Left ventricle myocardium superior (tissue), 1 donor: ENCODE data around the gene HLA-DQA2. TPM values are rescaled to one million over a fixed set of nuclear protein-coding genes. Genes with fewer than 3 reads are reported as not detected.
A peak's percentile ranks its signal among the peaks of the same experiment; 100 is the strongest.
"Not testable (repeated sequence)": the region's sequence is repeated elsewhere in the genome, so short reads cannot be mapped to it uniquely, and the experiment has no call there.

Source experiments
- ATAC-seq: fragments of 200-7000 bp; cut with Tn5 transposase; one replicate; pipeline ENCODE4 v1.9.1; 2020; ENCODE audit warnings: mild to moderate bottlenecking, moderate library complexity
- DNase-seq: peaks from one replicate; pipeline ENCODE4 v3.0.0-alpha.2; 2020
- intact Hi-C: fragments of 100-400 bp; cut with micrococcal nuclease; formaldehyde crosslinking; loops from one replicate; pipeline ENCODE4 v1.11.0; 2022
- long read RNA-seq: library from polyadenylated mRNA; unstranded; transcript quantifications from one replicate; pipeline ENCODE4 v2.0.0, GENCODE V29; 2021
- total RNA-seq: library from RNA; stranded (reverse); fragmentation: NEBNext Ultra II Directional; extraction: Animal tissue kit (Norgen Biotek cat#: 25700); gene quantifications from one replicate; pipeline ENCODE4 v1.2.1, GENCODE V29; 2021
- donor health status: DM: no; HTN: yes; CAD: no; lungs with severe emphysema.

Gene HLA-DQA2
- total RNA-seq: 2.7 TPM
- long read RNA-seq: 0 reads

- no peak for ATAC-seq
- intact Hi-C loops: no loop called here
- no peak for DNase-seq
These were observed at the start of gene HLA-DQA2 for GRCh38 chr6:32741031-32741960. Gene HLA-DQA2 (plus strand): TSS chr6:32741391. CDS start chr6:32741444, 53 bp downstream.

DNA sequence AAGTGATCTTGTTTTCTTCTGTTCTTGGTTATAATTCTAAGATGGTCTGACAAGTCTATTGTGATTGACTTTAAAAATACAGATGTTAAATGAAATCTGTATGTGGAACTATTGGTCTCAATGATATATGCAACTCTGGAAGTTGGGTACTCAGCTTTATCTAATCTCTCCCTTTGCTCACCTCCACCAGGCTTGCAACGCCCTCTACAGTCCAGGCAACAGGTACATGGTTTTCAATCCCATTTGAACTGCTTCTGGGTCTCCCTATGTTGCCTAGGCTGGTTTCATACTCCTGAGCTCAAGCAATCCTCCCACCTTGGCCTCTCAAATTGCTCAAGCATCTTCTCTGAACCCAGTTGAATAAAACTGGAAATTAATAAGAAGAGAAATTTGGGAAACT, 49.2 kb upstream of the HLA-DQA2 start:
- intact Hi-C loops: no loop called here
- ATAC-seq (no peak), DNase-seq (no peak)

DNA sequence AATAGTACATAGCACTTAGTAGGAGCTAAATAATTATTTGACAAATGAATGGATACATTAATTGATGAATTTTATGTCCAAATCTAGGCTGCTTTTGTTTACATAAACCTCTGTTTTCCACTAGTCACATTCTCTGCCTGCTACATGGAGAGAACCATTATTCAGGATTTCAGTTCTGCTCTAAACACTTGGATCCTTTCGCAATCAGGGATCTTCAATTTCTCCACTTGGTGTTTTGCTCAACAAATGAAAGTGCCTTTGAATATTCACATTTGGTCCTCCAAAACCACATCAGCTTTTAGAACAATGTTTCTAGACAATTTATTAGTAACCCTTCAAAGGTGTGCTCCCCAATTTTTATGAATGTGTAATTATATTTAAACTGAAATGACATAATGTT, 44.2 kb upstream of the HLA-DQA2 start:
- intact Hi-C loops: no loop called here
- ATAC-seq: no peak
- no peak for DNase-seq

GRCh38 chr6:32700391-32701040, 40.7 kb upstream of the HLA-DQA2 start:
- intact Hi-C loops: loop anchor here (5.0 kb wide), 1 partner anchor 268 kb away; no protein-coding TSS in a partner anchor
- no peak for DNase-seq
- peak; percentile 69 for ATAC-seq

DNA sequence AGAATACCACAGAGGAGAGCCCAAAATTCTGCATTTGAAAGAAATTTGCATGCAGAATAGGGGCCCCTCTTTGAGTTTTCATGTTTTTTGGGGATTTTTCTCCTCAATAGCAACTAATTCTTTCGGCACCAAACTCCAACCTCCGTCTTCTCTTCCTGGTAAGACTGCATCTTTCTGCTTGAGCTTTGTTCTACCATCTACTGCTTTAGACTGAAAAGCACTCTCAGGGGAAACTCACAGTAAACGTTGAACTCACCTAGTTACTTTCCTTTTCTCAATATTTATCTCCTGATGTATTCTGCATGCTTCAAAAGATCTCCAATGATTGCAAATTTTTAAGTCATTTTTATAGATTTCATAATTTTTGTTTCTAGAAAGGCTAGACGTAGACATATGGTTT, 37.8 kb upstream of the HLA-DQA2 start:
- DNase-seq (no peak), ATAC-seq (no peak)
- intact Hi-C loops: loop anchor here (5.0 kb wide), 1 partner anchor 271 kb away; no protein-coding TSS in a partner anchor

DNA sequence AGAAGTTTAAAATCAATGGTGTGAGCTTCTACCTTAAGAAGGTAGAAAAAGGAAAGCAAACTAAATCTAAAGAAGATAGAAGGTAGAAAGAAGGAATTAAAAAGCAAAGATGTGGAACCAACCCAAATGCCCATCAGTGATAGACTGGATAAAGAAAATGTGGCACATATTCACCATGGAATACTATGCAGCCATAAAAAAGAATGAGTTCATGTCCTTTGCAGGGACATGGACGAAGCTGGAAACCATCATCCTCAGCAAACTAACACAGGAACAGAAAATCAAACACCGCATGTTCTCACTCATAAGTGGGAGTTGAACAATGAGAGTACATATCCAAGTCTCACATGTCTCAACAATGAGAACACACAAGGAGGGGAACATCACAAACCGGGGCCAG, 36.0 kb upstream of the HLA-DQA2 start:
- intact Hi-C loops, ATAC-seq, DNase-seq: not testable (repeated sequence)

DNA sequence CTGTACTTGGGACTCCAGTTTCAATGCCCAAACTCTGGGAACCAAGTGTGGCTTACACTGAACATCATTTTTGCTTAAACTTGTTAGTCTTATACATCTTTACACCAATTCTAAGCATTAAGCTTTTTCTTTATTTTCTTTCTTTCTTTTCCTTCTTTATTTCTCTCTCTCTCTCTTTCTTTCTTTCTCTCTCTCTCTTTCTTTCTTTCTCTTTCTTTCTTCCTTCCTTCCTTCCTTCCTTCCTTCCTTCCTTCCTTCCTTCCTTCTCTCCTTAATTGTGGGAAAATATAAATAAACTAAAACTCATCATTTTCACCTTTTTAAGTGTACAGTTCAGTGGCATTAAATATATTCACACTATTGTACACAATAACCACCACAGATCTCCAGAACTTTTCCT, 31.6 kb upstream of the HLA-DQA2 start:
- intact Hi-C loops: no loop called here
- DNase-seq: no peak
- ATAC-seq: no peak

DNA sequence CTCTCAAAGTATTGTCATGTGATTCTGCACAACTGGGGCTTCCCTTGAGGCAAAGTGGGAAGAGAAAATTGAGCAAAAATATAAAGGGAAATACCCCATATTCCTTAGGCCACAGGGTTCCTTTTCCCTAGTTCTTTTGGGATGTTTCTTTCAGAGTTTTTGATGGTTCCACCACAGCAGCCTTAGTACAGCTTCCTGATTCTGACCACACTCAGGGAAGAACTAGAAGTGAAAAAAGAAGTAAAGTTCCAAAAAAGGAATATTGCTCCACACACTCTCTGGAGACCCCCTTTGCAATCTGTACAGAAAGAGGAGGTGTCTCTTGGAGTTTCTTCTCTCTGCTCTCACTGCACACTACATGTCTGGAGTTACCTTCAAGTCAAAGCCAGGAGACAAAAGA, 27.9 kb upstream of the HLA-DQA2 start:
- intact Hi-C loops: no loop called here
- no peak for ATAC-seq
- DNase-seq: no peak

DNA sequence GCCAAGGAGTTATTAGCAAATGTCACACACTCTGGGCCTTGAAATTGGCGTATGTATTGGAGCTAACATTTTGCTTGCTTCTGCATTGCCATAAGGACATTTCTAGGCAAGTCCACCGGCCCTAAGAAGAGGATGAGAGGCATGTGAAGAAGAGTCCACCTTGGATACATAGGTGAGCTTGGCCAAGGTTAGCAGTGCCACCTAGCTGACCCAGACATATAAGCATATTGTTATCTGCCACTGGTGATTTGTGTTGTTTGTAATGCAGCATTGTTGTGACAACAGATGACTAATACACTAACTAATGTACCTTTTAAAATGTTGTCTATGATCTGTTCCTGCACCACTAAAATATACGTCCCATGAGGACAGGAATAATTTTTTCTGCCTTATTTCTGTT, 24.8 kb upstream of the HLA-DQA2 start:
- DNase-seq: no peak
- intact Hi-C loops: no loop called here
- ATAC-seq: no peak

DNA sequence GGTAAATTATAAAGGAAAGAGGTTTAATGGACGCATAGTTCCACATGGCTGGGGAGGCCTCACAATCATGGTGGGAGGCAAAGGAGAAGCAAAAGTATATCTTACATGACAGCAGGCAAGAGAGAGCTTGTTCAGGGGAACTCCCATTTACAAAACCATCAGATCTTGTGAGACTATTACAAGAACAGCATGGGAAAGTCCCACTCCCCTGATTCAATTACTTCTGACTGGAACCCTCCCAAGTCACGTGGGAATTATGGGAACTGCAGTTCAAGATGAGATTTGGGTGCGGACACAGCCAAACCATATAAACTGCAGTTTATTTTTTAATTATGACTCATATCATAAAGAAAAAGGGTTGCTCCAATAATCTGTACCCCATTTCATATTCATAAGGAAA, 22.3 kb upstream of the HLA-DQA2 start:
- no peak for ATAC-seq
- intact Hi-C loops: no loop called here

DNA sequence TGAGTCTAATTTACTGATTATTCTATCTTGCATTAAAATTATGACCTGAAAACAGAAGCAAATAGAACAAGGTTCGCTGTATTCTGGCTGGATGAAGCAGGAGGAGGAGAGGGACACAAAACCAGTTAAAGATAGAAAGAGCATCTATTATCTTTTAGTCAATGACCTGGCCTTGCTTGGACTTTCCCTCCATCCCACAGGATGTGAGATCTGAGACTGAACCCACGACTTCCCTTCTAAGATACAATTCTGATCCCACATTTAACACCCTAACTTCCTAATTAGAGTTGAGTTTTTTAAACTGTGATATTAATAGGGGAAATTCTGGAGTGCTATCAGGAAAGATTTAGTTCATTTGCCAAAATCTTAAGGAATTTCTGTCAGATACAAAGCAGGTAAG, 3.1 kb upstream of the HLA-DQA2 start:
- intact Hi-C loops: no loop called here
- DNase-seq: no peak
- ATAC-seq: no peak

More for the DNA sequence above, 22.3 kb upstream of the HLA-DQA2 start:
- DNase-seq: no peak

- intact Hi-C loops: no loop called here
- ATAC-seq (no peak), DNase-seq (no peak)
These were observed 1.2 kb downstream of the HLA-DQA2 start for GRCh38 chr6:32742374-32742773.

DNA sequence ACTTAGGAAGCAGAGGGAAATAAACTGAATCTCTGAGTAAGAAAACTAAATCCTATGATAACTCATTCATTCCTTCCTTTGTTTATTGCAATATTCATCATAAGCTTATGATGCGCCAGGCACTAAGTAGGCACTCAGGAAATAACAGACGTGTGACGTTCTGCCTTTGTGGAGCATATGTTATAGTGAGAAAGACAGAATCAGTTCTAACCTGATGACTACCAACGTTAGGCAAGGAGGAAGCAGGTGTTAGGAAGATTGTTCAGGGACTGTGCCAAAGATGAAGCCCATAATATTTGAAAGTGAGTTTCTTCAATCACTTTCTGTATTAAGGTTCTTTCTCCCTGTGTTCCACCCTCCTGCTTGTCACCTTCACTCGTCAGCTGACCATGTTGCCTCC, 3.6 kb downstream of the HLA-DQA2 start:
- ATAC-seq: no peak
- intact Hi-C loops: no loop called here
- DNase-seq: no peak

GRCh38 chr6:32745649-32746048, 4.5 kb downstream of the HLA-DQA2 start:
- DNase-seq, ATAC-seq, intact Hi-C loops: not testable (repeated sequence)

DNA sequence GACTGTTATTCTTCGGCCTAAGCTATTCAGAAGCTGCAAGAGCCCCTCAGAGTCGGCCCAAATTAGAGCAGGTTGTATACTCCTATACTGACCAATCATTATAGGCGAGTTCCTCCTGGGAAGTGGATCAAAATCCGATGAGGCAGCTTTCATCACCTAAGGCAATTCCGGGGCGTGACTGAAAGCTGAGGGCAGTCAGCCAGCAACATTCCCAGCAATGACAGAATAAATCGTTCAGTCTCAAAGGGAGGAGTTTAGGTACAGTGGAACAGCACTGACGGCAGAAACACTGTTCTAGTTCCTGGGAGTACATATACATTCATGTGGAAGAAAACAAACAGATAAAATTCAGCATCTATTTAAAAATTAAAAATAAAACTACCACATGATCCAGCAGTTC, 11.4 kb downstream of the HLA-DQA2 start:
- intact Hi-C loops: no loop called here
- DNase-seq: no peak
- no peak for ATAC-seq

GRCh38 chr6:32759669-32760068, 18.5 kb downstream of the HLA-DQA2 start:
- ATAC-seq: no peak
- intact Hi-C loops: no loop called here
- DNase-seq: no peak

DNA sequence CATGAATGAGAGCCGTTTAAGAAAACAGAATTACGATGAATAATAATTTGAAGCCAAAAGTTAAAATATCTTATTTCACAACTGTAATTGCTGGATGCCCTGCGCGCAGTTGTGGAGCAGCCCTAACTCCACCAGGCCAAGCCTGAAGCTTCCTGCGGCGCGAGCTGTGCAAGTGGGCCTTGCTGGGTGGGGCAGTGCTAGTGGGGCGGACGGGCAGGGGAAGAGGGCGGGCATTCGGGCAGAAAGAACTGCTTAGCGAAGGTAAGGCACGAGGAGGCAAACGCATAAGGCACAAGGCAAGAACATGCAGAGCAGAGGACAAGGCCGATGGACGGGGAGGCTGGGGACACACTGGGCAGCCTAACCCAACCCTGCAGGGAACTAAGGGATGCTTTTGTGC, 19.9 kb downstream of the HLA-DQA2 start:
- intact Hi-C loops: no loop called here
- no peak for DNase-seq
- ATAC-seq: no peak

DNA sequence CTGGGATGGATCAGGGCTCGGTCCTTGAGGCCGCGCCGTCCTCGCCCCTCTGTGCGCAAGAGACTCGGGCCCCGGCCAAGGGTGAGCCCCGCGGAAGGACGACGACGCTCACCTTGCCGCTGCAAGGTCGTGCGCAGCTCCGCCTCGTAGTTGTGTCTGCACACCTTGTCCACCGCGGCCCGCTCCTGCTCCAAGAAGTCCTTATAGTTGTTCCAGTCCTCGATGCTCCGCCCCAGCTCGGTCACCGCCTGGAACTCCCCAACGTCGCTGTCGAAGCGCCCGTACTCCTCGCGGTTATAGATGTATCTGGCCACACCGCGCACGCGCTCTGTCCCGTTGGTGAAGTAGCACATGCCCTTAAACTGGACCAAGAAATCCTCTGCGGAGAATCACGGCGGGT, 20.4 kb downstream of the HLA-DQA2 start:
- intact Hi-C loops: no loop called here
- ATAC-seq: no peak
- no peak for DNase-seq

DNA sequence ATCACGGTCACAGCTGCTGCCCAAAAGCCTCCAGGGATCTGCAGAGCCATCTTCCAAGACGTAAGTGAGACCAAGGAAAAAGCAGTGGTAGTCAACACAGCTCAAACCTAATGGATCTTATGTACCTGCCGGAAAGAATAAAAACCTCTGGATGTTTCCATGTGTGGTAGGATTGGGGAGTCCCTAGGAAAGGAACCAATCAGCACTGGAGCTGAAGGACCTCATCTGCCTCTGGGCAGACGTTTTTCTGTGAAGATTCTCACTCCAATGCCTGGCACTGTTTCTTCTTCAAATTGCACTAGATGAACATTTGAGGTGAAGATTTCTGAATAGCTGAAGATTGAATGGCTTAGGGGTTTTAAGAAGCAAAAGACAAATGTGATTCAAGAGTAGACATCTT, 22.2 kb downstream of the HLA-DQA2 start, which contains the start of gene HLA-DQB2:
TSS of gene HLA-DQB2 (minus strand) at position 112 of the 400 bp plus-strand sequence. CDS start at position 50, 62 bp downstream.
- intact Hi-C loops: loop anchor here (2.0 kb wide), 1 partner anchor 99 kb away; no protein-coding TSS in a partner anchor
- DNase-seq: no peak
- ATAC-seq: no peak

- DNase-seq (no peak), ATAC-seq (no peak)
- intact Hi-C loops: no loop called here
These were observed 22.9 kb downstream of the HLA-DQA2 start for GRCh38 chr6:32764048-32764447.
